ENCODE results near the gene TEC. TPM values are rescaled to one million over a fixed set of nuclear protein-coding genes. Genes with fewer than 3 reads are reported as not detected.

The TEC gene
- total and polyA plus RNA-seq, 2 experiments from 2014 or later, result not detected

DNA sequence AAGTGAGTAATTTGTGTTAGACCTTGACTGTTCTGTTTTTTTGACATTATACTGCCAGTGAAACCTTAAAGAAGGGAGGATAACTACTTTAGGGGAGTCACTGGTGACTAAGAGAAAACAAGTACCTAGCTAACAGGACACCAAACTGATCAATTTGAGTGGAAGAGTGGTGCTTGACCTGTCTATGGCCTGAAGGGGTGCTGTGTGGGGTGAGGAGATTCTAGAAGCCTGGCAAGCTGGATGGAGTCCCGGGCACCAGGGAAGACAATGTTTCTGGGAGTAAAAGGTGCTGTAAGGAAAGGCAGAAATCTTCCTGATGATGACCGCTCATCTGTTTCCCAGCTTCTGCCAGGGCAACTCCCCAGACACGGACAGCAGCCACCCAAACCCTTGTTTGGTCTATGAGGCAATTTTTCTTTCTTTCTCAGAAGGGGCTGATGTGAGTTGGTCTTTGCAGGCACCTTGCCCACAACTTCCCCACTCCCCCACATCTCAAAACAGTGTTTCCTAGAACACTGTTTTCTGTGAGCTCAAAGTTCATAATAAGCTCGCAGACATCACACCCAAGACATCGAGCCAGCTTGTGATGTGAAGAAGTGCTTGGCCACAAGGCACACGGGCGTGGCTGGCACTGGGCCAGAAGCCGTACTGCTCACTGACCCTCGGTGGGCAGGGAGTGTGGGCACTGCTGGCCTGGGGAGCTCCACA lies 140.2 kb downstream of the TEC start:
- Histone ChIP-seq H3K9me2 (ENCODE audit: insufficient read depth) (no peaks in the 10 kb centered on the region), H3K4me2 (ENCODE audit: unreplicated experiment) (no peak overlapping the region), H4K20me1 (ENCODE audit: insufficient read depth) (no peaks in the 10 kb centered on the region), H3K9ac (no peak overlapping the region), H3K36me3 (ENCODE audit: low read depth) (no peaks in the 10 kb centered on the region), H3K9me3 (ENCODE audit: low read depth) (no peaks in the 10 kb centered on the region), H3F3A (ENCODE audit: insufficient read depth) (peaks cover 20% of the 10 kb centered on the region), H3K27me3 (replicated peaks; ENCODE audit: insufficient read depth) (no peaks in the 10 kb centered on the region), H3K27ac (no peak overlapping the region), H2AFZ (no peak overlapping the region), H3K4me1 (ENCODE audit: insufficient read depth) (peaks cover 24% of the 10 kb centered on the region), H3K4me3 (no peak overlapping the region), H3K79me2 (ENCODE audit: insufficient read depth) (no peaks in the 10 kb centered on the region)
- TF ChIP-seq EZH2phosphoT487 (IDR thresholded peaks at IDR 0.05; ENCODE audit: insufficient read depth, low read depth) (no peak), EZH2 (IDR thresholded peaks at IDR 0.05; ENCODE audit: insufficient read depth, poor library complexity, severe bottlenecking) (no peak)
- no peak for DNase-seq
- 35 to 38% methylated on average over 9 of the region's 9 CpGs for WGBS, 2 experiments (ENCODE audit: low coverage in 1 of 2, low lambda C conversion rate in 2 of 2, missing lambda C conversion rate in 2 of 2)
- in situ Hi-C loops (cut with MboI), result no loop called here

DNA sequence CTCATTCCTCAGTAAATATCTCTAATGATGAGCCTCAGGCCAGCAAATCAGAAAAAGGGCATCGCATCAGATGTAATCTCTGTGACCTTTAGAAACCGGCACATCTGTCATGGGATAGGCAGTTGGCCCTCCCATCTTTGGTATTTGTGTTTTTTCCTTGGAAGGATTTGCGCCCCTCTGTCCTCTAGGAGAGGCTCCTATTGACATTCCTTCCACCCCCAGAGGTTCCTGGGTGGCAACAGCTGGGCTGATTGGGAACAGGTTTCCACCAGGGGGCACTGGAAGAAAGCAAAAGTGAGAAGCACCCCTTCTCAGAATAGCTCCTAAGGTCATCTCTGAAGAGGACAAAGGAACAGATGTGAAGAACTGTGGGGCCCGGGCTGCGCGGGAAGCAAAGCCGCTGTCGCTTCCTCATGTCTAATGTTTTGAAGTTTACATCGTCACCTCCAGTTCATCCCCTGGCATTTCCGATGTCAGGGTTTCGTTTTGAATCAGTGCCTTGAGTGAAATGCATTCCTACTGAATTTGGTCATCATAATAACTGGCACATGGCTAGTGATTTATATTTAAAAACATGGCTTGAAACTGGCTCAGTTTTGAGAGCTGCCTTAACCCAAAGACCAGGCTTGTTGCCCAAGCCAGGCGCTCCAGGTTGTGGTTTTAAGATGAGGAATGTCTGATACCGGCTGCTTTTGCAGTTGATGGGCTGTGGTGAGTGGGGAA lies 141.8 kb downstream of the TEC start:
- Histone ChIP-seq H3K4me3 (peak overlapping the region; percentile 30), H2AFZ (peak overlapping the region; percentile 46), H3K79me2 (ENCODE audit: insufficient read depth) (no peaks in the 10 kb centered on the region), H3K9me2 (ENCODE audit: insufficient read depth) (no peaks in the 10 kb centered on the region), H4K20me1 (ENCODE audit: insufficient read depth) (no peaks in the 10 kb centered on the region), H3K4me2 (ENCODE audit: unreplicated experiment) (peak overlapping the region; percentile 57), H3K36me3 (ENCODE audit: low read depth) (no peaks in the 10 kb centered on the region), H3K27me3 (replicated peaks; ENCODE audit: insufficient read depth) (no peaks in the 10 kb centered on the region), H3F3A (ENCODE audit: insufficient read depth) (peaks cover 20% of the 10 kb centered on the region), H3K27ac (peak overlapping the region; percentile 34), H3K9me3 (ENCODE audit: low read depth) (no peaks in the 10 kb centered on the region), H3K9ac (no peak overlapping the region; the same call in 1 of the 2 replicates), H3K4me1 (ENCODE audit: insufficient read depth) (peaks cover 24% of the 10 kb centered on the region)
- WGBS, 2 experiments (ENCODE audit: low coverage in 1 of 2, low lambda C conversion rate in 2 of 2, missing lambda C conversion rate in 2 of 2), result 9 to 11% methylated on average over 13 of the region's 13 CpGs
- DNase-seq, result peak; percentile 88
- in situ Hi-C loops (cut with MboI), result no loop called here
- TF ChIP-seq EZH2 (IDR thresholded peaks at IDR 0.05; ENCODE audit: insufficient read depth, poor library complexity, severe bottlenecking), result no peak
- TF ChIP-seq EZH2phosphoT487 (IDR thresholded peaks at IDR 0.05; ENCODE audit: insufficient read depth, low read depth), result no peak

DNA sequence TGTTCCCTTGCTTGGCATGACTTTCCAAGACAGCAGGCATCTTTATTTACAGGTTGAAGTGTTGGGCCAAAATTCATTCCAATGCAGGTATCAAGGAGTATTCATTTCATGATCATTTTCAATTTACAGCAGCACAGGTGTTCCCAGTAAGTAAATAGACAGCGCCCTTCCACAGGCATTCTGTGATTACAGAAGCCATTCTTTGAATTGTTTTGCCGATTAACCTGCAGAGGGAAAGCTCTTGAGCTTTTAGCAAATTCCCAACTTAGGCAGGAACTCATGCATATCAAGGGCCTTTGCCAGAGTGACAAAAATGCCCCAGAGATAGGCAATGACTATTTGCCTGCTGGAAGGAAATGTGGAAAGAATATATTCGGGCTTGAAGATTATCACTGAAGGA lies 142.4 kb downstream of the TEC start:
- in situ Hi-C loops (cut with MboI), result no loop called here
- no peaks in the 10 kb centered on the region for H3K27me3 ChIP-seq (replicated peaks; ENCODE audit: insufficient read depth)
- peaks cover 24% of the 10 kb centered on the region for H3K4me1 ChIP-seq (ENCODE audit: insufficient read depth)
- TF ChIP-seq EZH2 (IDR thresholded peaks at IDR 0.05; ENCODE audit: insufficient read depth, poor library complexity, severe bottlenecking) (no peak), EZH2phosphoT487 (IDR thresholded peaks at IDR 0.05; ENCODE audit: insufficient read depth, low read depth) (no peak)
- peak overlapping the region; percentile 30; the same call in 1 of the 2 replicates for H3K4me3 ChIP-seq
- no peak overlapping the region; the same call in 1 of the 2 replicates for H2AFZ ChIP-seq
- no peaks in the 10 kb centered on the region for H4K20me1 ChIP-seq (ENCODE audit: insufficient read depth)
- H3K36me3 ChIP-seq (ENCODE audit: low read depth), result no peaks in the 10 kb centered on the region
- H3F3A ChIP-seq (ENCODE audit: insufficient read depth), result peaks cover 20% of the 10 kb centered on the region
- DNase-seq, result no peak
- no peak overlapping the region for H3K9ac ChIP-seq
- H3K79me2 ChIP-seq (ENCODE audit: insufficient read depth), result no peaks in the 10 kb centered on the region
- WGBS, 2 experiments (ENCODE audit: low coverage in 1 of 2, low lambda C conversion rate in 2 of 2, missing lambda C conversion rate in 2 of 2), result 74 to 77% methylated on average over 3 of the region's 3 CpGs
- H3K4me2 ChIP-seq (ENCODE audit: unreplicated experiment), result peak overlapping the region; percentile 57
- H3K27ac ChIP-seq, result no peak overlapping the region
- H3K9me3 ChIP-seq (ENCODE audit: low read depth), result no peaks in the 10 kb centered on the region
- no peaks in the 10 kb centered on the region for H3K9me2 ChIP-seq (ENCODE audit: insufficient read depth)

DNA sequence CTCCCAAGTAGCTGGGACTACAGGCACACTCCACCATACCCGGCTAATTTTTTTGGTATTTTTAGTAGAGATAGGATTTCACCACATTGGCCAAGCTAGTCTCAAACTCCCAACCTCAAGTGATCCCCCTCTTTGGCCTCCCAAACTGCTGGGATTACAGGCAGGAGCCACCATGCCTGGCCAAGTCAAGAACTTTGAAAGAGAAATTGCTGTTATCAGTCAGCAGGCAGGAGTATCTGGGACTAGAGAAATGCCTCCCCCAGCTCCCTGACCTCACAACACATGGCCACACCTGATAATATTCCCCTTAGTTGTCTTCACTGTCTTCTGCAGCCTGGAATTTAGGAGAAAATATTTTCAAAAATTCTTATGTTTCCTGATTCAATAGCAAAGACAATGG lies 143.0 kb downstream of the TEC start:
- no peaks in the 10 kb centered on the region for H3K27me3 ChIP-seq (replicated peaks; ENCODE audit: insufficient read depth)
- H3K4me3 ChIP-seq, result no peak overlapping the region
- peaks cover 24% of the 10 kb centered on the region for H3K4me1 ChIP-seq (ENCODE audit: insufficient read depth)
- no peak overlapping the region for H3K4me2 ChIP-seq (ENCODE audit: unreplicated experiment)
- 89 to 94% methylated on average over 1 of the region's 1 CpG for WGBS, 2 experiments (ENCODE audit: low coverage in 1 of 2, low lambda C conversion rate in 2 of 2, missing lambda C conversion rate in 2 of 2)
- H3K9me3 ChIP-seq (ENCODE audit: low read depth), result no peaks in the 10 kb centered on the region
- H3F3A ChIP-seq (ENCODE audit: insufficient read depth), result peaks cover 20% of the 10 kb centered on the region
- no peaks in the 10 kb centered on the region for H3K79me2 ChIP-seq (ENCODE audit: insufficient read depth)
- no peak for TF ChIP-seq EZH2 (IDR thresholded peaks at IDR 0.05; ENCODE audit: insufficient read depth, poor library complexity, severe bottlenecking)
- TF ChIP-seq EZH2phosphoT487 (IDR thresholded peaks at IDR 0.05; ENCODE audit: insufficient read depth, low read depth), result no peak
- no peaks in the 10 kb centered on the region for H3K9me2 ChIP-seq (ENCODE audit: insufficient read depth)
- no peak overlapping the region for H2AFZ ChIP-seq
- no peak overlapping the region for H3K9ac ChIP-seq
- H4K20me1 ChIP-seq (ENCODE audit: insufficient read depth), result no peaks in the 10 kb centered on the region
- H3K36me3 ChIP-seq (ENCODE audit: low read depth), result no peaks in the 10 kb centered on the region
- H3K27ac ChIP-seq, result no peak overlapping the region
- in situ Hi-C loops (cut with MboI), result no loop called here
- no peak for DNase-seq
